ENCODE data around the gene PPIL6.

GRCh38 chr6:109453594-109454495 lies 13.4 kb upstream of the PPIL6 start:
- TF ChIP-seq CTCF (IDR thresholded peaks at IDR 0.05) (no peak), POLR2A (IDR thresholded peaks at IDR 0.05) (no peak)
